Astrocyte of the spinal cord (primary cell): Measurements from ENCODE around the gene SRA1.
"Not testable (repeated sequence)": the region's sequence is repeated elsewhere in the genome, so short reads cannot be mapped to it uniquely, and the experiment has no call there.

ENCODE experiments used
- DNase-seq: peaks from one replicate; pipeline ENCODE4 v3.0.0; 2011; ENCODE audit warnings: low read depth, low spot score
- H3K4me3 ChIP-seq: 2 replicates; pipeline ENCODE4 v1.5.1; 2011; ENCODE audit warnings: low read depth, mild to moderate bottlenecking, low read length, moderate library complexity
- in situ Hi-C: cut with HindIII; loops from 2 replicates; pipeline ENCODE4 v1.10.0; 2017; ENCODE audit warnings: low sequenced_read_pairs
- TF ChIP-seq, protein P1 (sequence below): IDR thresholded peaks from 2 replicates; pipeline ENCODE4 v1.5.1; 2012; ENCODE audit warnings: low read depth, mild to moderate bottlenecking, low read length, inconsistent platforms

The SRA1 gene

DNA sequence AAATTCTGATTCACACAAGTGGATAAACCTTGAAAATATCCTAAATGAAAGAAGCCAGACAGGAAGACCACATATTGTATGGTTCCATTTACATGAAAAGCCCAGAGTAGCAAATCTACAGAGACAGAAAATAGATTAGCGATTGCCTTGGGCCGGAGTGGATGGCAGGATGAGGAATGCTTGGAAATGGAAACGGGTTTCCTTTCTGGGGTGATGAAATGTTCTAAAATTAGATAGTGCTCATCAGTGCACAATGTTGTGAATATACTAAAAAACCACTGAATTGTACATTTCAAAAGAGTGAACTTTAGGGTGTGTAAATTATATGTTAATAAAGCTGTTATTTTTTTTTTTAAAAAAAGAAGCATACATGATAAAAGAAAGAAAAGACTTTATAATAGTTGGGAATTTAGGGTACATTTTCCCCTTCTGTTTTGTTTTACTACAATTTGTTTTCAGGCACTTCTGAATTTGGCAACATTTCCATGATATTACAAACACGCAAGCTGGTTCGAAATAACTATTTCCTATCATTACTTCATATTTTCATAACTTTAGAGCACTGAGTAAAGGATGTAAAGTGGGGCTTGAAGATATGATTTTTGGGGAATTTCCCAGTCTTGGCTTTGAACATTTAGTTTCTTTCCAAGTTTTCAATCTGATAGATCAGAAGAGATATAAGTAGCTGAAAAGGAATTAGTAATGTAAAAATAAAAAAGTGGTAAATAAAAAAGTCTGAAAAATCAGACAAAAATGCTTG lies 31.2 kb upstream of the SRA1 start:
- TF ChIP-seq, protein P1, sequence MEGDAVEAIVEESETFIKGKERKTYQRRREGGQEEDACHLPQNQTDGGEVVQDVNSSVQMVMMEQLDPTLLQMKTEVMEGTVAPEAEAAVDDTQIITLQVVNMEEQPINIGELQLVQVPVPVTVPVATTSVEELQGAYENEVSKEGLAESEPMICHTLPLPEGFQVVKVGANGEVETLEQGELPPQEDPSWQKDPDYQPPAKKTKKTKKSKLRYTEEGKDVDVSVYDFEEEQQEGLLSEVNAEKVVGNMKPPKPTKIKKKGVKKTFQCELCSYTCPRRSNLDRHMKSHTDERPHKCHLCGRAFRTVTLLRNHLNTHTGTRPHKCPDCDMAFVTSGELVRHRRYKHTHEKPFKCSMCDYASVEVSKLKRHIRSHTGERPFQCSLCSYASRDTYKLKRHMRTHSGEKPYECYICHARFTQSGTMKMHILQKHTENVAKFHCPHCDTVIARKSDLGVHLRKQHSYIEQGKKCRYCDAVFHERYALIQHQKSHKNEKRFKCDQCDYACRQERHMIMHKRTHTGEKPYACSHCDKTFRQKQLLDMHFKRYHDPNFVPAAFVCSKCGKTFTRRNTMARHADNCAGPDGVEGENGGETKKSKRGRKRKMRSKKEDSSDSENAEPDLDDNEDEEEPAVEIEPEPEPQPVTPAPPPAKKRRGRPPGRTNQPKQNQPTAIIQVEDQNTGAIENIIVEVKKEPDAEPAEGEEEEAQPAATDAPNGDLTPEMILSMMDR = no peak

DNA sequence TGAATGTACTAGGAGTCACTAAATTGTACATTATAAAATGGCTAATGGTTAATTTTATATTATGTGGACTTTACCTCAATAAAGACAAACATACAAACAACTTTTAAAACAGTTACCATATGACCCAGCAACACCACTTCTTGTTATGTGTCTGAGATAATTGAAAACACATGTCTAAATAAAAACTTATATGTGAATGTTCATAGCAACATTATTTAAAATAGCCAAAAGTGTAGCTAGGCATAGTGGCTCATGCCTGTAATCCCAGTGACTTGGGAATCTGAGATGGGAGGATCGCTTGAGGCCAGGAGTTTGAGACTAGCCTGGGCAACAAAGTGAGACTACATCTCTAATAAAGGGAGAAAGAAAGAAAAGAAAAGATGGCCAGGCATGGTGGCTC lies 30.2 kb upstream of the SRA1 start:
- DNase-seq = no peak
- in situ Hi-C loops = no loop called here
- H3K4me3 ChIP-seq = no peak overlapping the region
- TF ChIP-seq, protein P1 = no peak

More for the DNA sequence above, 31.2 kb upstream of the SRA1 start:
- no peak overlapping the region for H3K4me3 ChIP-seq
- in situ Hi-C loops = no loop called here
- no peak for DNase-seq

DNA sequence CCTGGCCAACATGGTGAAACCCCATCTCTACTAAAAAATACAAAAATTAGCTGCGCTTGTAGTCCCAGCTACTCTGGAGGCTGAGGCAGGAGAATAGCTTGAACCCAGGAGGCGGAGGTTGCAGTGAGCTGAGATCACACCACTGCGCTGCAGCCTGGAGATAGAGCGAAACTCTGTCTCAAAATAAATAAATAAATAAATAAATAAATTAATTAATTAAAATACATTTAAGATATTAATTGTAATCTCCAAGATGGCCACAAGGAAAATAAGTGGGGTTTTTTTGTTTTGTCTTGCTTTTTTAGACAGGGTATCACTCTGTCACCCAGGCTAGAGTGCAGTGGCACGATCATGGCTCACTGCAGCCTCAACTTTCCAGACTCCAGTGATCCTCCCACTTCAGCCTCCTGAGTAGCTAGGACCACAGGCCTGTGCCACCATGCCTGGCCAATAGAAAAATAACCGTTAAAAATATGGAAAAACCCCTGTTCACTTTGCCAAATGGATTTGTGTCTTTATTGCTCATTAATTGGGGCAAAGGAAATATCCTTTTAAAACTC lies 22.0 kb upstream of the SRA1 start:
- in situ Hi-C loops, DNase-seq, H3K4me3 ChIP-seq: not testable (repeated sequence)

DNA sequence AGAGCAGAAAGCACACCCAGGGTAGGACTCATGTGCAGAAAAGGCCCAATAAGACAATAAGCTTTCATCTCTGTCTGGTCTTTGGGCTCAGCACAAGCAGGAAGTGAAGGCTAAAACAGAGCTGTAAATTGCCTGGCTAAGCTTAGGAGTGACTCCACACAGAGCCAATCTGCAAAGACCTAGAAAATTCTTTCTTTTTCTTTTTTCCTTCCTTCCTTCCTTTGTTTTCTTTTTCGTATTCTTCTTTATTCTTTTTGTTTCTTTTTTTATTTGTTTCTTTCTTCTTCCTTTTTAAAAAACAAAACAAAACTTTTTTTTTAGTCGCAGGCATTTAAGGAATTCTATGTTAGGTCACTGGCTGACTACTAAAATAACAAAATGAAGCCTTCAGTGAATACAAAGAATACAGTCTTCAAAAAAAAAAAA lies 19.5 kb upstream of the SRA1 start:
- in situ Hi-C loops = no loop called here
- DNase-seq = no peak

DNA sequence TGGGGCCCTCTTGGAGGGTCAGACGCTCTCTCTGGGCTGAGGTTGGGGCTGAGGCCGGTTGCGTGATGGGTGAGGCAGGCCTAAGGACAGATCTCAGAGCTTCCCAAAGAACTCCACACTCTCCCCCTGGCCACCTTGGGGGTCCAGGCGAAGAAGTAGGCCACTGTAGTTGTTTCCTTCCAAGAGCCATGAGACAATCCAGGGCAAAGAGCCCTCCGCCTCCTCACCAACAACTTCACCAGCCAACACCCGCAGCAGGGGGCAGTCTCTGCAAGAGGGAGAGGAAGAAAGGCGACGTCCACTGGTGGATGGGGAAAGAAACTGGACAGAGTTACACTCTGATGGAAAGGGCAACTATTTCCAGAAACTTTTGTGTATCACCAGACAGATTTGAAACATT lies 18.0 kb upstream of the SRA1 start:
- no peak overlapping the region for H3K4me3 ChIP-seq
- in situ Hi-C loops = no loop called here
- TF ChIP-seq, protein P1 = peak; percentile 23
- DNase-seq = no peak

More for the DNA sequence above, 19.5 kb upstream of the SRA1 start:
- H3K4me3 ChIP-seq = no peak overlapping the region
- TF ChIP-seq, protein P1 = no peak

DNA sequence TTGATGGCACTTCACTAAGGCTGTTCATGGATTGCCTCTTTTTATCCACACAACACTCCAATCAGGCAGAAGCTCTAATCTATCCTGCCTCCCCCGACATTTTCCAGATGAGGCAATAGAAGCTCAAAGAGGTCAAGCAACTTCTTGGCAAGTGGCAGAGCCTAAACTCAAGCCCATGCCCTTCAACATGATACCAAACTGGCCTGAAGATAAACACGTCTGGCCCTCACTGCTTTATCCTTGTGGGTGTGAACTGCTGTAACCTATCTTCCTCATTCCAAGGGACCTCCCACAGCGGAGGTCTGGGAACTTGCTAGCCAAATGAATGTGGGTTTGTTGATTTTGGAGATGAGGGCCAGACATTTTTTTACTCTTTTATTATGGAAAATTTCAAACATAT lies 16.9 kb upstream of the SRA1 start:
- no peak for DNase-seq
- TF ChIP-seq, protein P1 = no peak
- no peak overlapping the region for H3K4me3 ChIP-seq
- in situ Hi-C loops = no loop called here

DNA sequence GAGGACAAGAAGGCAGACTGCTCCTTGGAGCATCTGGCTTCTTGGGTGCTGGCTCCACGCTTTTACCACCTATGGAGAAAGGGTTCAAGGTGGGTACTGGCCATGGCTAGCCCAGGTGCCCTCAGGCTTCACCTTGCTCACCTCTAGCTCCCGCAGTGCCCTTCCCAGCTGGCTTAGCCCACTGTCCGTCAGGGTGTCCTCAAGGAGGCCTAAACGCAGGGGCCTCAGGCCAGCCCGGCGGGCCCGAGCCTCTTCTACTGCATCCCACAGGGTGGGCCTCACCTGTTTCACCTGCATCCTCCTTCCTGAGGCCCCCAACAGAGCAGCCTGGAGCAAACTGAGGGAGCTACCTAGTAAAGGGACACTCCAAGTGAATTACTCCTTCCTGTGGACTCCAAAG lies 16.4 kb upstream of the SRA1 start:
- TF ChIP-seq, protein P1 = no peak
- no peak overlapping the region for H3K4me3 ChIP-seq
- no peak for DNase-seq
- in situ Hi-C loops = no loop called here
